ENCODE measurements around the gene NHS. TPM values are rescaled to one million over a fixed set of nuclear protein-coding genes. Genes with fewer than 3 reads are reported as not detected.

Gene NHS
- total and polyA plus RNA-seq, 2 of the 13 experiments (the other 11 are each of a cell fraction or from before 2014, with no cell fraction given) = 0.02 TPM; not detected in 1

GRCh38 chrX:17750436-17750835, 375.4 kb downstream of the NHS start (continued):
- TF ChIP-seq ISX (CRISPR knock-in tag; conservative IDR thresholded peaks at IDR 0.05) (no peak), CSRNP1 (CRISPR knock-in tag; IDR thresholded peaks at IDR 0.05) (no peak), NAIF1 (CRISPR knock-in tag; IDR thresholded peaks at IDR 0.05; ENCODE audit: borderline replicate concordance) (no peak)
- TF ChIP-seq, protein P1, sequence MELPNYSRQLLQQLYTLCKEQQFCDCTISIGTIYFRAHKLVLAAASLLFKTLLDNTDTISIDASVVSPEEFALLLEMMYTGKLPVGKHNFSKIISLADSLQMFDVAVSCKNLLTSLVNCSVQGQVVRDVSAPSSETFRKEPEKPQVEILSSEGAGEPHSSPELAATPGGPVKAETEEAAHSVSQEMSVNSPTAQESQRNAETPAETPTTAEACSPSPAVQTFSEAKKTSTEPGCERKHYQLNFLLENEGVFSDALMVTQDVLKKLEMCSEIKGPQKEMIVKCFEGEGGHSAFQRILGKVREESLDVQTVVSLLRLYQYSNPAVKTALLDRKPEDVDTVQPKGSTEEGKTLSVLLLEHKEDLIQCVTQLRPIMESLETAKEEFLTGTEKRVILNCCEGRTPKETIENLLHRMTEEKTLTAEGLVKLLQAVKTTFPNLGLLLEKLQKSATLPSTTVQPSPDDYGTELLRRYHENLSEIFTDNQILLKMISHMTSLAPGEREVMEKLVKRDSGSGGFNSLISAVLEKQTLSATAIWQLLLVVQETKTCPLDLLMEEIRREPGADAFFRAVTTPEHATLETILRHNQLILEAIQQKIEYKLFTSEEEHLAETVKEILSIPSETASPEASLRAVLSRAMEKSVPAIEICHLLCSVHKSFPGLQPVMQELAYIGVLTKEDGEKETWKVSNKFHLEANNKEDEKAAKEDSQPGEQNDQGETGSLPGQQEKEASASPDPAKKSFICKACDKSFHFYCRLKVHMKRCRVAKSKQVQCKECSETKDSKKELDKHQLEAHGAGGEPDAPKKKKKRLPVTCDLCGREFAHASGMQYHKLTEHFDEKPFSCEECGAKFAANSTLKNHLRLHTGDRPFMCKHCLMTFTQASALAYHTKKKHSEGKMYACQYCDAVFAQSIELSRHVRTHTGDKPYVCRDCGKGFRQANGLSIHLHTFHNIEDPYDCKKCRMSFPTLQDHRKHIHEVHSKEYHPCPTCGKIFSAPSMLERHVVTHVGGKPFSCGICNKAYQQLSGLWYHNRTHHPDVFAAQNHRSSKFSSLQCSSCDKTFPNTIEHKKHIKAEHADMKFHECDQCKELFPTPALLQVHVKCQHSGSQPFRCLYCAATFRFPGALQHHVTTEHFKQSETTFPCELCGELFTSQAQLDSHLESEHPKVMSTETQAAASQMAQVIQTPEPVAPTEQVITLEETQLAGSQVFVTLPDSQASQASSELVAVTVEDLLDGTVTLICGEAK (IDR thresholded peaks at IDR 0.05) = no peak
- TF ChIP-seq, protein P1 (CRISPR knock-in tag; IDR thresholded peaks at IDR 0.05) = no peak
